Stimulated activated CD8-positive, alpha-beta memory T cell treated with anti-CD3 and anti-CD28 coated beads, Interleukin-15, amount 100 ng/mL, for 4 hours (primary cell): ENCODE results near the gene KCNIP2.
A peak's percentile ranks its signal among the peaks of the same experiment; 100 is the strongest.
"Not testable (repeated sequence)": the region's sequence is repeated elsewhere in the genome, so short reads cannot be mapped to it uniquely, and the experiment has no call there.

ENCODE experiments used
- DNase-seq, 2 donors: peaks; one replicate each; pipeline ENCODE4 v3.0.0-alpha.2; 2020; ENCODE audit warnings: low read depth in 2 of 2

KCNIP2 gene

GRCh38 chr10:101828766-101829551, 14.6 kb downstream of the KCNIP2 start:
- DNase-seq, result no peak

GRCh38 chr10:101827919-101828600, 15.5 kb downstream of the KCNIP2 start:
- DNase-seq, result no peak

- DNase-seq, result no peak
Observed at GRCh38 chr10:101826852-101827434, 16.7 kb downstream of the KCNIP2 start.

GRCh38 chr10:101824736-101825135, 18.9 kb downstream of the KCNIP2 start:
- DNase-seq, result no peak

- DNase-seq, result no peak
Observed at GRCh38 chr10:101818872-101819633, 24.5 kb downstream of the KCNIP2 start.

- peak; percentile 95 to 99 for DNase-seq
Observed at GRCh38 chr10:101818119-101818871, 25.3 kb downstream of the KCNIP2 start, which contains the start of gene OGA. Gene OGA, minus strand, starts transcription at chr10:101818444. Its CDS starts 422 bp downstream, at chr10:101818022.

- no peak for DNase-seq
Observed at GRCh38 chr10:101817337-101818118, 26.1 kb downstream of the KCNIP2 start.

GRCh38 chr10:101816913-101817336, 26.7 kb downstream of the KCNIP2 start:
- DNase-seq, result no peak

- DNase-seq, result no peak
Observed at GRCh38 chr10:101816376-101816775, 27.2 kb downstream of the KCNIP2 start.

- DNase-seq, result no peak
Observed at GRCh38 chr10:101814466-101815071, 29.0 kb downstream of the KCNIP2 start.

GRCh38 chr10:101812606-101813005, 31.0 kb downstream of the KCNIP2 start:
- DNase-seq, result no peak

- no peak for DNase-seq
Observed at GRCh38 chr10:101807158-101807557, 36.4 kb downstream of the KCNIP2 start.

- DNase-seq, result no peak
Observed at GRCh38 chr10:101803511-101803910, 40.1 kb downstream of the KCNIP2 start.

GRCh38 chr10:101797403-101798059, 46.1 kb downstream of the KCNIP2 start:
- DNase-seq, result no peak

- no peak for DNase-seq
Observed at GRCh38 chr10:101793526-101793925, 50.1 kb downstream of the KCNIP2 start.

GRCh38 chr10:101789686-101790085, 53.9 kb downstream of the KCNIP2 start:
- DNase-seq, result no peak

GRCh38 chr10:101789231-101789630, 54.4 kb downstream of the KCNIP2 start:
- DNase-seq, result not testable (repeated sequence)

- no peak for DNase-seq
Observed at GRCh38 chr10:101785801-101786200, 57.8 kb downstream of the KCNIP2 start.

GRCh38 chr10:101784558-101784957, 59.0 kb downstream of the KCNIP2 start:
- no peak for DNase-seq
